Cardiac muscle cell (in vitro differentiated cells and primary cell): ENCODE results near the gene SERPINE1. TPM values are rescaled to one million over a fixed set of nuclear protein-coding genes. Genes with fewer than 3 reads are reported as not detected.

Experiments
- DNase-seq, 2 donors: peaks; one replicate each; pipeline versions ENCODE4 v3.0.0 to v3.0.0-alpha.2; 2010 to 2017; ENCODE audit warnings: low read depth in 1 of 2, low spot score in 1 of 2
- H3K27ac ChIP-seq: fragments of 200-600 bp; sonication (generic); 2 replicates; pipeline ENCODE4 v1.5.1; 2016
- H3K27me3 ChIP-seq: fragments of 200-600 bp; sonication (generic); 2 replicates; pipeline ENCODE4 v1.6.0; 2016; ENCODE audit warnings: control low read depth
- H3K36me3 ChIP-seq: fragments of 200-600 bp; sonication (generic); 2 replicates; pipeline ENCODE4 v1.5.1; 2016; ENCODE audit warnings: control low read depth
- H3K4me1 ChIP-seq: fragments of 200-600 bp; sonication (generic); 2 replicates; pipeline ENCODE4 v1.8.1; 2017; ENCODE audit warnings: low read depth, mild to moderate bottlenecking, mixed run types
- H3K4me3 ChIP-seq: fragments of 200-600 bp; sonication (generic); 2 replicates; pipeline ENCODE4 v1.5.1; 2016; ENCODE audit warnings: mild to moderate bottlenecking
- H3K9me3 ChIP-seq: fragments of 200-600 bp; sonication (generic); 2 replicates; pipeline ENCODE4 v1.5.1; 2017; ENCODE audit warnings: low read depth, mild to moderate bottlenecking, control low read depth
- polyA plus RNA-seq: library from polyadenylated mRNA; unstranded; fragments of >200 nt; fragmentation: Nextera tagmentation; extraction: Ambion mirVana; gene quantifications from 2 replicates; pipeline ENCODE4 v1.2.1, GENCODE V29; 2016
- total RNA-seq: library from RNA; depleted of rRNA; stranded (reverse); fragments of >200 nt; gene quantifications from 2 replicates; pipeline ENCODE4 v1.2.3, GENCODE V29; 2016
- TF ChIP-seq, protein P1 (sequence below): IDR thresholded peaks from 2 replicates; pipeline ENCODE4 v1.5.1; 2012; ENCODE audit warnings: low read depth, mild to moderate bottlenecking, low read length

SERPINE1 gene
- total and polyA plus RNA-seq, 2 experiments from 2014 or later, result 1.1 to 1.9 TPM

DNA sequence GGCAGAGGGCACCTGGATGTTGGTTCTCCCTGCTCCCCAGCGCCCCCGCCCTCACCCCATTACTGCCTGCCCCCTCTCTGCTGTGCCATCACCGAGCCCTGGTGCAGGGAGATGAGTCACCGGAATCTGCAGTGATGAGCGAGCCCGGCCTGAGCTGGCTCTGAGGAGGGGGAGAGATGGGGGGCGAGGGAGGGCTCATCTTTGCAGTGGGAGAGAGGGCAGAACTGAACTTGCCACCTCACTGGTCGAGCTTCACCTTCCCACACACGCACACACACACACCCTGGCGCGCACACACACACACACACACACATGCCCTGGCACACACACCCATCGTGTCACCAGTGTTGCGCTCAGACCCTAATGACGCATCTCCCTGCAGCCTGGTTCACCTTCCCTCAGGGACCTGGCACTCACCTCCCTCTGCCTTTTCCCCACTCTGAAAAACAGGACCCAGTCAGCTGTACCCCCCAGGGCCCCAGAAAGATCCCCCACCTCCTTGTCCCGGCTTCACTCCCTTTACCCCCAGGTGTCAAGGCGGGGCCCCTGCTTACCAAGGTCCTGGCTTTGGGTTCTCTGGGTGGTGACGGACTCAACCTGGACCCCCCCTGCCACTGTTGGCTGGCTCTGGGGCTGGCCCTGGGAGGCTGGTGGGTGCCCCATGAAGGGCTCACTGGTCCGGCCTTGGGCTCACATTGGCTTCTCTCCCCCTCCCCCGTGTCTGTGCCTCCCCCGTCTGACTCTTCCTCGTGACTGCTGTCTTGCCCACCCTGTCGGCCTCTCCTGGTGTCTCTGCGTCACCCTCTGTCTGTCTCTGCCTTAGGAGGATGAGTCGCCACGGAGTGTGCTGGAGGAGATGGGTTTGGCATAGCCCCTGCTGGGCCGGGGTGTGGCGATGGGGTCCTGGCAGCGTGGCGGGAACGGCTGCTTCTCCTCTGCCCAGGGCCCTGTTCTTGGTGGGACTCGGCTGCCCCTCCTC lies 33.1 kb downstream of the SERPINE1 start:
- Histone ChIP-seq H3K9me3 (no peaks in the 10 kb centered on the region), H3K27me3 (peaks cover 51% of the 10 kb centered on the region), H3K36me3 (no peaks in the 10 kb centered on the region), H3K4me1 (peaks cover 12% of the 10 kb centered on the region), H3K27ac (no peak overlapping the region), H3K4me3 (no peak overlapping the region)
- TF ChIP-seq, protein P1, sequence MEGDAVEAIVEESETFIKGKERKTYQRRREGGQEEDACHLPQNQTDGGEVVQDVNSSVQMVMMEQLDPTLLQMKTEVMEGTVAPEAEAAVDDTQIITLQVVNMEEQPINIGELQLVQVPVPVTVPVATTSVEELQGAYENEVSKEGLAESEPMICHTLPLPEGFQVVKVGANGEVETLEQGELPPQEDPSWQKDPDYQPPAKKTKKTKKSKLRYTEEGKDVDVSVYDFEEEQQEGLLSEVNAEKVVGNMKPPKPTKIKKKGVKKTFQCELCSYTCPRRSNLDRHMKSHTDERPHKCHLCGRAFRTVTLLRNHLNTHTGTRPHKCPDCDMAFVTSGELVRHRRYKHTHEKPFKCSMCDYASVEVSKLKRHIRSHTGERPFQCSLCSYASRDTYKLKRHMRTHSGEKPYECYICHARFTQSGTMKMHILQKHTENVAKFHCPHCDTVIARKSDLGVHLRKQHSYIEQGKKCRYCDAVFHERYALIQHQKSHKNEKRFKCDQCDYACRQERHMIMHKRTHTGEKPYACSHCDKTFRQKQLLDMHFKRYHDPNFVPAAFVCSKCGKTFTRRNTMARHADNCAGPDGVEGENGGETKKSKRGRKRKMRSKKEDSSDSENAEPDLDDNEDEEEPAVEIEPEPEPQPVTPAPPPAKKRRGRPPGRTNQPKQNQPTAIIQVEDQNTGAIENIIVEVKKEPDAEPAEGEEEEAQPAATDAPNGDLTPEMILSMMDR, result no peak
- no peak for DNase-seq

DNA sequence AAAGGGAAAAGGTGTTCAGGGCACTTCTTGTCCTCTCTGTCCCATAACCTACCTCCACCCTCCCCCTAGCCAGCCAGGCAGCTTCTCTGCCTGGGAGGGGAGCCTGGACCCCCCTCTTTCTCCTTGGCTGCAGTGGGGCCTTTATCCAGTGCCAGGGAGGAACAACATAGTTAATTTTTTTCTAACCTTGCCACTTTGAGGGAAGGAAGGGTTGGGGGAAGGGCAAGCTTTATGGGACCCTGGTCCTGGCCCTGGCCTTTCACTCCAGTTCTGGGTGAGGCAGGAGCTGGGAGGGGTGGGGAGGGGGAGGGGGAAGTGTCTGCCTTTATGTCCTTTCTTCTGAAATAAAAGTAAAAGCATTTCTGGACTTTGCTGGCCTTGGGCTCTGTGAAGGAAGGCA lies 34.0 kb downstream of the SERPINE1 start:
- H3K9me3 ChIP-seq, result no peaks in the 10 kb centered on the region
- DNase-seq, result no peak
- no peaks in the 10 kb centered on the region for H3K36me3 ChIP-seq
- no peak overlapping the region for H3K27ac ChIP-seq
- peaks cover 60% of the 10 kb centered on the region for H3K27me3 ChIP-seq
- TF ChIP-seq, protein P1, result no peak
- no peak overlapping the region for H3K4me3 ChIP-seq
- H3K4me1 ChIP-seq, result peaks cover 15% of the 10 kb centered on the region

DNA sequence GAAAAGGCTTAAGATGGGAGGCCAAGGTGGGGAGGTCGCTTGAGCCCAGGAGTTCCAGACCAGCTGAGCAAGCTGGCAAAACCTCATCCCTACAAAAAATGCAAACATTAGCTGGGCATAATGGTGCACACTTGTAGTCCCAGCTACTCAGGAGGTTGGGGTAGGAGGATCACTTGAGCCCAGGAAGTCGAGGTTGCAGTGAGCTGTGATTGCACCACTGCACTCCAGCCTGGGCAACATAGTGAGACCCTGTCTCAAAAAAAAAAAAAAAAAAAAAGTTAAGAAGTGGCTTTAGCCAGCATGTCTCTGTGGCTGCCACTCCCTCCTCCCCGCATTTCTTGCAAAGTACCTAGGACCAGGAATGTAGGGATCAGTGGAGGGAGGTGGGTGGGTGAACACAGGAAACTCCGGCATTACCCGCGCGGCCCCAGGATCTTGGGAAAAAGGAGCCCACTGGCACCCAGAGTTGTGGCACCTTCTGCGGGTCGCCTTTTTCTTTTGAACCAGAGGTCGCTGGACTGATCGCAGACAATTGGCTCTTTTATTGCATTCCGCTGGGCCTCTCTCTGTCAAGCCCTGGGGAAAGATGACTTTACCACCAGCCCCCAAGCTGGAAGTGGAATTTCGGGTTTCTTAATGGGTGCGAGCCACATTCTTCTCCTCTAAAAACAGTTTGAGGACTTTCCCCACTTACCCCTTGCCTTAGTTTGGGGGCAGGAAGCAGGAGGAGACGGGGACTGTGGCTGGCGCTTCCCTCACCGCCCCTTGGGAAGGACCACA lies 35.0 kb downstream of the SERPINE1 start:
- no peak for DNase-seq
- TF ChIP-seq, protein P1, result no peak
- Histone ChIP-seq H3K9me3 (no peaks in the 10 kb centered on the region), H3K4me1 (peaks cover 17% of the 10 kb centered on the region), H3K4me3 (no peak overlapping the region), H3K27ac (no peak overlapping the region), H3K27me3 (peaks cover 70% of the 10 kb centered on the region), H3K36me3 (no peaks in the 10 kb centered on the region)

DNA sequence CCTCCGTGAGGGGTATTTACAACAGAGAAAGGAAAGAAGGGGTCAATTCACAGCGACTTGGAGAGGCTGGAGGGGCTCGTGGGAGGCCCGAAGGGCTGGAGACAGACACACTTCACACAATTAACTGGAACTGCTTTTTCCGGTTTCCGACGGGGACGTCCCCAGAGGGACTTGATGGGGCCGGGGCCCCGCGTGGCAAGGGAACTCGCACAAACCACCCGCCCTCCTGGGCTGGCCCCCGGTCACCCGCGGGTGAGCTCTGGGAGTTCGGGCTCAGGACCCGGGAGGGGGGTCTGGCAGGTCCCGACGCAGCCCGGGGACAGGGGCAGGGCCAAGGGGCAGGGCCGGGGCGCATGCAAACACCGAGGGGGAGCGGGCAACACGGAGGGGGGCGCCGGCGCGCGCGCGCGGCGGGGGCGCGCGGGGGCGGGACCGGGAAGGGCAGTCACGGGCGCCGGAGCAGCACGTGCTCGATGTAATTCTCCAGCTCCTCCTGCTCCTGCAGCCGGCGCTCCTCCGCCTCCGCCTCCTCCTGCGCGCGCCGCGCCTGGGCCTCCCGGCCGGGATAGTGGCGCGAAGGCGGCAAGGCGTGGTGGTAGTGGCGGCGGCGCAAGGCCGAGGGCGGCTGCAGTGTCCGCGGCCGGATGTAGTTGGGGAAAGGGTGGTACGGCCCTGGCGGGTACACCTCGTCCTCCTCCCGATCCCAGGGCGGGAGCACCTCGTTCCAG lies 35.8 kb downstream of the SERPINE1 start:
- Histone ChIP-seq H3K27me3 (peaks cover 78% of the 10 kb centered on the region), H3K36me3 (no peaks in the 10 kb centered on the region), H3K27ac (no peak overlapping the region), H3K4me1 (peaks cover 17% of the 10 kb centered on the region), H3K4me3 (peak overlapping the region; percentile 7), H3K9me3 (no peaks in the 10 kb centered on the region)
- TF ChIP-seq, protein P1, result no peak
- DNase-seq, result peak; percentile 62 to 64
